Prostate gland (tissue), 2 donors: Measurements from ENCODE around the gene ZNF804A. TPM values are rescaled to one million over a fixed set of nuclear protein-coding genes. Genes with fewer than 3 reads are reported as not detected.

ENCODE experiments used
- DNase-seq: peaks from one replicate; pipeline ENCODE4 v3.0.0-alpha.2; 2019; ENCODE audit warnings: low spot score
- H3K27ac ChIP-seq, 2 donors: fragments of 200-600 bp; sonication (generic); 2 replicates each; pipeline ENCODE4 v1.5.1; 2017 to 2019
- H3K27me3 ChIP-seq: fragments of 200-600 bp; sonication (generic); replicated peaks from 2 replicates; pipeline ENCODE4 v1.5.1; 2019; ENCODE audit not compliant: insufficient read depth
- H3K36me3 ChIP-seq, 2 donors: fragments of 200-600 bp; sonication (generic); 1 replicate in 1 of 2; 2 replicates in 1 of 2; pipeline versions ENCODE4 v1.5.1 to v1.8.1; 2017 to 2019
- H3K4me1 ChIP-seq: fragments of 200-600 bp; sonication (generic); replicated peaks from 2 replicates; pipeline ENCODE4 v1.5.1; 2019
- H3K4me3 ChIP-seq, 2 donors: fragments of 200-600 bp; sonication (generic); 2 replicates each; pipeline ENCODE4 v1.5.1; 2017 to 2019
- H3K9me3 ChIP-seq: fragments of 200-600 bp; sonication (generic); 2 replicates; pipeline ENCODE4 v1.5.1; 2017
- POLR2A ChIP-seq: fragments of 450-650 bp; IDR thresholded peaks from one replicate; pipeline ENCODE4 v1.6.1; 2016; ENCODE audit warnings: antibody characterized with exemption, mild to moderate bottlenecking
- POLR2AphosphoS5 ChIP-seq: sonication (generic); formaldehyde crosslinking; IDR thresholded peaks from one replicate; pipeline ENCODE4 v1.6.1; 2017; ENCODE audit warnings: antibody characterized with exemption
- WGBS: methylation state at CpG from one replicate; pipeline ENCODE4 v1.1.5; 2018; 5-methylcytosine and 5-hydroxymethylcytosine counted together
- intact Hi-C: fragments of 100-400 bp; cut with DNase I; formaldehyde crosslinking; loops from one replicate; pipeline ENCODE4 v1.14.2; 2022
- total RNA-seq, 2 donors: library from RNA; depleted of rRNA; stranded (reverse); fragments of >200 nt; gene quantifications; one replicate each; pipeline ENCODE4 v1.1.0, GENCODE V29; 2016
- TF ChIP-seq, protein P1 (sequence below), 4 experiments: fragments of 200-600 bp in 2 of 4; fragments of 450-650 bp in 2 of 4; sonication (generic) in 2 of 4; IDR thresholded peaks; 1 replicate in 3 of 4; 2 replicates in 1 of 4; pipeline ENCODE4 v1.5.1; 2016 to 2019; ENCODE audit warnings: antibody characterized with exemption in 4 of 4, mild to moderate bottlenecking in 2 of 4, moderate library complexity in 2 of 4

The ZNF804A gene
- total RNA-seq, 2 donors from 2014 or later = 0.41 to 0.80 TPM

DNA sequence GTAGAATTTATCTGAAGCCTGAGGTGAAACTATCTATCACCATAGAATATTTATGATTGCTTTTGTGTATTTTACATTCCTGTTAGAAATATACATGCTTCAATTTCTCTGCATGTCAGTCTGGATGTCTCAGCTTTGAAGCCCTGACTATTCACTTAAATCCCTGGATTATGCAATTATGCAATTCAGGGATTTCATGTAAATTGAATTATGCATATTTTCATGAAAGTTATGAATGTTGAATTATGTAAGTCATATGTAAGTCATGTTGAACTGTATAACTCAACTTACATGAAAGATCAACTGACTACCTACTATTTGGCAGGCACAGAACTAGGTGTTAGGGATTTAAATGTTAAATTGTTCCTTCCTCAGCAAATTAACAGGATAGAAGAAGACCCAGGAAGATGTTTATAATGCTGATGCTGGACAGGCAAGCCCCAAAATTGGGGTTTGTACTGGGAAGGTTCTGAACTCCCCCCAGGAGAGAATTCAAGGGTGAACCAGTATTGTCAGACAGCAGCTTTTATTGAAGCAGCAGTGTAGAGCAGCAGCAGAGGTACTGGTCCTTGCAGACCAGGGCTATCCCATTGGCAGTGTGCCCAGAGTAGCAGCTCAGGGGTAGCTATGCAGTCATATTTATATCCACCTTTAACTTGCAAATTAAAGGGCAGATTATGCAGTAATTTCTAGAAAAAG lies 236.5 kb downstream of the ZNF804A start:
- no peak for DNase-seq
- no peaks in the 10 kb centered on the region for H3K27me3 ChIP-seq
- H3K27ac ChIP-seq = no peak overlapping the region
- H3K4me3 ChIP-seq = no peak overlapping the region
- no peaks in the 10 kb centered on the region for H3K9me3 ChIP-seq
- no peaks in the 10 kb centered on the region for H3K4me1 ChIP-seq
- TF ChIP-seq, protein P1, sequence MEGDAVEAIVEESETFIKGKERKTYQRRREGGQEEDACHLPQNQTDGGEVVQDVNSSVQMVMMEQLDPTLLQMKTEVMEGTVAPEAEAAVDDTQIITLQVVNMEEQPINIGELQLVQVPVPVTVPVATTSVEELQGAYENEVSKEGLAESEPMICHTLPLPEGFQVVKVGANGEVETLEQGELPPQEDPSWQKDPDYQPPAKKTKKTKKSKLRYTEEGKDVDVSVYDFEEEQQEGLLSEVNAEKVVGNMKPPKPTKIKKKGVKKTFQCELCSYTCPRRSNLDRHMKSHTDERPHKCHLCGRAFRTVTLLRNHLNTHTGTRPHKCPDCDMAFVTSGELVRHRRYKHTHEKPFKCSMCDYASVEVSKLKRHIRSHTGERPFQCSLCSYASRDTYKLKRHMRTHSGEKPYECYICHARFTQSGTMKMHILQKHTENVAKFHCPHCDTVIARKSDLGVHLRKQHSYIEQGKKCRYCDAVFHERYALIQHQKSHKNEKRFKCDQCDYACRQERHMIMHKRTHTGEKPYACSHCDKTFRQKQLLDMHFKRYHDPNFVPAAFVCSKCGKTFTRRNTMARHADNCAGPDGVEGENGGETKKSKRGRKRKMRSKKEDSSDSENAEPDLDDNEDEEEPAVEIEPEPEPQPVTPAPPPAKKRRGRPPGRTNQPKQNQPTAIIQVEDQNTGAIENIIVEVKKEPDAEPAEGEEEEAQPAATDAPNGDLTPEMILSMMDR (IDR thresholded peaks at IDR 0.05) = no peak
- no peak for TF ChIP-seq POLR2A
- no peak for TF ChIP-seq POLR2AphosphoS5
- no peaks in the 10 kb centered on the region for H3K36me3 ChIP-seq
- intact Hi-C loops = no loop called here

DNA sequence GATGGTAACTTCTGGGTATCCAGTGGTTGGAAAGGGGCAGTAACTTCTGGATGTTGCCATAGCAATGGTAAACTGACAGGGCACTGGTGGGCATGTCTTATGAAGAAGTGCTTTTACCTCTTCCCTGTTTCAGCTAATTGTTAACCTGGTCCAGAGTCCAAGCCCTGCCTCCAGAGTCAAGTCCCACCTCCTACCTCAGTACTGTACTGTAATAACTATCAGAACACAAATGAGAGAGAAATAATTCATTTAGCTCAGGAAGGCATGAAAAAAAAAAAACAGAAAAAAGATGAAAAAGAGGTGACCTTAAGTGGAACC lies 237.0 kb downstream of the ZNF804A start:
- TF ChIP-seq POLR2AphosphoS5 = no peak
- TF ChIP-seq, protein P1 (IDR thresholded peaks at IDR 0.05) = no peak
- no peak for TF ChIP-seq POLR2A
- Histone ChIP-seq H3K4me3 (no peak overlapping the region), H3K4me1 (no peaks in the 10 kb centered on the region), H3K27ac (no peak overlapping the region), H3K36me3 (no peaks in the 10 kb centered on the region), H3K9me3 (no peaks in the 10 kb centered on the region), H3K27me3 (no peaks in the 10 kb centered on the region)
- DNase-seq = no peak
- intact Hi-C loops = no loop called here

DNA sequence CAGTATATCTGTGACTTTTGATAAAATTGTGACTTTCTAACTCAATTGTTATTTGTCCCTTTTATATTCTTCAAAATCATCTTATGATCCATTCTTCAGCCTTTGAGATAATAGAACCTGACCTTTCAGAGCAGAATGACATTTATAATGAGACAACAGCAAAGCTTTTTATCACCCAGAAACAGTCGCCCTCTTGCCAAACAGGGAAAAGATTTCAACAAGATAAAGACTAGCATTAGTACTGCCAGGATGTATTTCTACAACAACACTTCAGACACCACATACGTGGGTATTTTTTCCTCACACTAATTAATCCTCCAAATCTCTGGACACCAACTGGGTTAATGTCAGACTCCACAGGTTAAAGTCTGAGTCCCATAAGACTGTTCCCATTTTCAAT lies 249.0 kb downstream of the ZNF804A start:
- no peaks in the 10 kb centered on the region for H3K27me3 ChIP-seq
- H3K27ac ChIP-seq = no peak overlapping the region
- H3K9me3 ChIP-seq = no peaks in the 10 kb centered on the region
- no peak for TF ChIP-seq POLR2AphosphoS5
- no peak overlapping the region for H3K4me3 ChIP-seq
- no peaks in the 10 kb centered on the region for H3K36me3 ChIP-seq
- intact Hi-C loops = no loop called here
- DNase-seq = no peak
- H3K4me1 ChIP-seq = no peaks in the 10 kb centered on the region
- 24% methylated on average over 2 of the region's 2 CpGs for WGBS

DNA sequence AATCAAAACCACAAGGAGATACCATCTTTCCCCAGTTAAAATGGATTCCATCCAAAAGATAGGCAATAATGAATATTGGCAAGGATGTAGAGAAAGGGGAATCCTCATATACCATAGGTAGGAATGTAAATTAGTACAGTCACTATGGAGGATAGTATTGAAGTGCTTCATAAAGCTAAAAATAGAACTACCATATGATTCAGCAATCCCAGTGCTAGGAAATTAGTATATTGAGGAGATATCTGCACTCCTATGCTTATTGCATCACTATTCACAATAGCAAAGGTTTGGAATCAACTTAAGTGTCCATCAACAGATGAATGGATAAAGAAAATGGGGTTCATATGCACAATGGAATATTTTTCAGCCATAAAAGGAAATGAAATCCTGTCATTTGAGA lies 251.2 kb downstream of the ZNF804A start:
- TF ChIP-seq, protein P1 (IDR thresholded peaks at IDR 0.05) = no peak
- TF ChIP-seq POLR2A (no peak), POLR2AphosphoS5 (no peak)
- Histone ChIP-seq H3K9me3 (no peaks in the 10 kb centered on the region), H3K27ac (no peak overlapping the region), H3K36me3 (no peaks in the 10 kb centered on the region), H3K27me3 (no peaks in the 10 kb centered on the region), H3K4me1 (no peaks in the 10 kb centered on the region), H3K4me3 (no peak overlapping the region)
- intact Hi-C loops = no loop called here
- DNase-seq = no peak

DNA sequence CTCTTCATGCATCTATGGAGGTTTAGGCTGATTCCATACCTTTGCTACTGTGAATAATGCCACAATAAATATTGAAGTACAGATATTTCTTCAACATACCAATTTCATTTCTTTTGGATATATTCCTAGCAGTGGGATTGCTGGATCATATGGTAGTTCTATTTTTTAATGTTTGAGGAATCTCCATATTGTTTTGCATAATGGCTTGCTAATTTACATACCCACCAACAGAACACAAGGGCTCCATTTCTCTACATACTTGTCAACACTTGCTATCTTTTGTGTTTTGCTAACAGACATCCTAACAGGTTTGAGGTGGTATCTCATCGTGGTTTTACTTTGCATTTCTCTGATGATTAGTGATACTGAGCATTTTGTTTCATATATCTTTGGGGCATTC lies 253.2 kb downstream of the ZNF804A start:
- H3K27ac ChIP-seq = no peak overlapping the region
- no peak overlapping the region for H3K4me3 ChIP-seq
- H3K36me3 ChIP-seq = no peaks in the 10 kb centered on the region
- 84% methylated on average over 1 of the region's 1 CpG for WGBS
- TF ChIP-seq, protein P1 (IDR thresholded peaks at IDR 0.05) = no peak
- TF ChIP-seq POLR2AphosphoS5 (no peak), POLR2A (no peak)
- no peaks in the 10 kb centered on the region for H3K4me1 ChIP-seq
- H3K27me3 ChIP-seq = no peaks in the 10 kb centered on the region
- intact Hi-C loops = no loop called here
- DNase-seq = no peak
- no peaks in the 10 kb centered on the region for H3K9me3 ChIP-seq
